HPDE6-E6E7 (cell line): ENCODE data around the gene USP32.

Experiments
- DNase-seq: peaks from one replicate; pipeline ENCODE4 v3.0.0; 2011; ENCODE audit warnings: missing footprints; ENCODE audit errors: extremely low spot score

The USP32 gene

GRCh38 chr17:60300011-60300410 lies 91.9 kb downstream of the USP32 start:
- no peak for DNase-seq

GRCh38 chr17:60297760-60298401 lies 94.1 kb downstream of the USP32 start:
- DNase-seq, result no peak

- no peak for DNase-seq
Measured at GRCh38 chr17:60296177-60296576, 95.8 kb downstream of the USP32 start.

GRCh38 chr17:60293580-60294335 lies 98.2 kb downstream of the USP32 start:
- DNase-seq, result no peak

GRCh38 chr17:60292697-60293096 lies 99.2 kb downstream of the USP32 start:
- no peak for DNase-seq

- DNase-seq, result no peak
Measured at GRCh38 chr17:60284709-60285108, 107.2 kb downstream of the USP32 start.

GRCh38 chr17:60283816-60284215 lies 108.1 kb downstream of the USP32 start:
- no peak for DNase-seq

GRCh38 chr17:60280673-60281072 lies 111.3 kb downstream of the USP32 start:
- no peak for DNase-seq

- no peak for DNase-seq
Measured at GRCh38 chr17:60278237-60278636, 113.7 kb downstream of the USP32 start.

- DNase-seq, result no peak
Measured at GRCh38 chr17:60277258-60277657, 114.7 kb downstream of the USP32 start.

GRCh38 chr17:60269417-60269816 lies 122.5 kb downstream of the USP32 start:
- no peak for DNase-seq

- DNase-seq, result no peak
Measured at GRCh38 chr17:60260540-60260939, 131.4 kb downstream of the USP32 start.

- no peak for DNase-seq
Measured at GRCh38 chr17:60258313-60258712, 133.6 kb downstream of the USP32 start.

- no peak for DNase-seq
Measured at GRCh38 chr17:60256174-60256573, 135.8 kb downstream of the USP32 start.

- no peak for DNase-seq
Measured at GRCh38 chr17:60253048-60253447, 138.9 kb downstream of the USP32 start.

- DNase-seq, result no peak
Measured at GRCh38 chr17:60252459-60252858, 139.5 kb downstream of the USP32 start.

- DNase-seq, result no peak
Measured at GRCh38 chr17:60249290-60249826, 142.6 kb downstream of the USP32 start.

- DNase-seq, result no peak
Measured at GRCh38 chr17:60248618-60249289, 143.2 kb downstream of the USP32 start.

GRCh38 chr17:60247836-60248461 lies 144.0 kb downstream of the USP32 start:
- DNase-seq, result no peak

- DNase-seq, result no peak
Measured at GRCh38 chr17:60244656-60245055, 147.3 kb downstream of the USP32 start.

- no peak for DNase-seq
Measured at GRCh38 chr17:60240290-60240689, 151.6 kb downstream of the USP32 start.

GRCh38 chr17:60231691-60232090 lies 160.2 kb downstream of the USP32 start:
- DNase-seq, result no peak
